IMR-90 (cell line): ENCODE data around the gene RASSF4. TPM values are rescaled to one million over a fixed set of nuclear protein-coding genes. Genes with fewer than 3 reads are reported as not detected.

ENCODE experiments used
- ATAC-seq: fragments of 200-7000 bp; cut with Tn5 transposase; 2 replicates; pipeline ENCODE4 v1.9.1; 2020; ENCODE audit warnings: low read depth, mild to moderate bottlenecking, moderate library complexity
- BruUV-seq: library from RNA; stranded (reverse); fragments of 400-500 nt; replicated peaks from 2 replicates; lab custom pipeline; 2021; lab: Mats Ljungman, UMichigan
- CTCF ChIA-PET: fragments of 300-600 bp; formaldehyde crosslinking; extraction: SDS; loops from one replicate; lab custom pipeline; 2021; ENCODE audit warnings: antibody characterized with exemption; lab: Yijun Ruan, JAX
- POLR2A ChIA-PET: fragments of 300-600 bp; sonication (Branson Sonifier 250); formaldehyde crosslinking; loops from one replicate; lab custom pipeline; 2022; ENCODE audit warnings: antibody characterized with exemption; ENCODE audit not compliant: unreplicated experiment; lab: Charles Lee
- DNase-seq: peaks from one replicate; pipeline ENCODE4 v3.0.0; 2013
- H2AFZ ChIP-seq: replicated peaks from 2 replicates; pipeline ENCODE3; 2013; ENCODE audit warnings: low read length, mild to moderate bottlenecking; ENCODE audit not compliant: poor library complexity
- H2AK5ac ChIP-seq: 2 replicates; pipeline ENCODE4 v1.6.1; 2013; ENCODE audit warnings: low read depth, low read length, inconsistent platforms
- H2AK9ac ChIP-seq: replicated peaks from 2 replicates; pipeline ENCODE3; 2013; ENCODE audit warnings: mild to moderate bottlenecking, low read depth, low read length, moderate library complexity; ENCODE audit not compliant: poor library complexity
- H2BK120ac ChIP-seq: 2 replicates; pipeline ENCODE4 v1.6.1; 2013; ENCODE audit warnings: low read depth, low read length, inconsistent platforms
- H2BK15ac ChIP-seq: 3 replicates; pipeline ENCODE4 v1.6.1; 2013; ENCODE audit warnings: low read depth, low read length, inconsistent platforms
- H2BK20ac ChIP-seq: 2 replicates; pipeline ENCODE4 v1.6.1; 2013; ENCODE audit warnings: low read depth, mild to moderate bottlenecking, inconsistent platforms, low read length, moderate library complexity
- H2BK5ac ChIP-seq: 2 replicates; pipeline ENCODE4 v1.6.1; 2013; ENCODE audit warnings: mild to moderate bottlenecking, low read depth, low read length, inconsistent platforms; ENCODE audit not compliant: poor library complexity, severe bottlenecking
- H3K14ac ChIP-seq: replicated peaks from 2 replicates; pipeline ENCODE4 v1.6.1; 2013; ENCODE audit warnings: low read depth, low read length, inconsistent platforms
- H3K18ac ChIP-seq: 2 replicates; pipeline ENCODE4 v1.6.1; 2013; ENCODE audit warnings: low read depth, low read length, control low read depth
- H3K23ac ChIP-seq: 2 replicates; pipeline ENCODE4 v1.6.1; 2013; ENCODE audit warnings: low read depth, low read length, inconsistent platforms
- H3K27ac ChIP-seq: 2 replicates; pipeline ENCODE4 v1.5.1; 2013; ENCODE audit warnings: mild to moderate bottlenecking, control low read depth, low read length; ENCODE audit not compliant: insufficient read depth
- H3K27me3 ChIP-seq: 2 replicates; pipeline ENCODE4 v1.6.1; 2013; ENCODE audit warnings: low read length; ENCODE audit not compliant: control insufficient read depth, insufficient read depth
- H3K36me3 ChIP-seq: 2 replicates; pipeline ENCODE4 v1.6.1; 2013; ENCODE audit warnings: low read length, mixed read lengths; ENCODE audit not compliant: control insufficient read depth, insufficient read depth
- H3K4ac ChIP-seq: 2 replicates; pipeline ENCODE4 v1.6.1; 2013; ENCODE audit warnings: low read depth, low read length, inconsistent platforms
- H3K4me1 ChIP-seq: 2 replicates; pipeline ENCODE4 v1.6.1; 2013; ENCODE audit warnings: low read length, mixed read lengths; ENCODE audit not compliant: control insufficient read depth, insufficient read depth
- H3K4me2 ChIP-seq: 2 replicates; pipeline ENCODE4 v1.6.1; 2013; ENCODE audit warnings: low read depth, mild to moderate bottlenecking, control low read depth, low read length, moderate library complexity
- H3K4me3 ChIP-seq: 2 replicates; pipeline ENCODE4 v1.5.1; 2013; ENCODE audit warnings: low read depth, mild to moderate bottlenecking, control low read depth, low read length, moderate library complexity; ENCODE audit not compliant: insufficient read depth
- H3K56ac ChIP-seq: 2 replicates; pipeline ENCODE4 v1.6.1; 2013; ENCODE audit warnings: low read length, inconsistent platforms; ENCODE audit not compliant: insufficient read depth; ENCODE audit errors: extremely low read depth
- H3K79me1 ChIP-seq, 2 experiments: 2 replicates each; pipeline ENCODE4 v1.6.1; 2013; ENCODE audit warnings: low read length in 2 of 2, inconsistent platforms in 1 of 2, low read depth in 1 of 2
- H3K9ac ChIP-seq: 2 replicates; pipeline ENCODE4 v1.6.1; 2013; ENCODE audit warnings: low read depth, low read length, control low read depth
- H3K9me1 ChIP-seq: 2 replicates; pipeline ENCODE4 v1.6.1; 2013; ENCODE audit warnings: low read length, inconsistent platforms; ENCODE audit not compliant: insufficient read depth
- H3K9me3 ChIP-seq: 2 replicates; pipeline ENCODE4 v1.6.1; 2013; ENCODE audit warnings: low read length; ENCODE audit not compliant: control insufficient read depth, insufficient read depth
- H4K20me1 ChIP-seq: 2 replicates; pipeline ENCODE4 v1.6.1; 2013; ENCODE audit warnings: low read length, inconsistent platforms; ENCODE audit not compliant: insufficient read depth
- H4K5ac ChIP-seq: 2 replicates; pipeline ENCODE4 v1.6.1; 2013; ENCODE audit warnings: mild to moderate bottlenecking, low read depth, low read length, control low read depth
- H4K8ac ChIP-seq, 2 experiments: 2 replicates each; pipeline ENCODE4 v1.6.1; 2013; ENCODE audit warnings: low read depth in 2 of 2, low read length in 2 of 2, control low read depth in 1 of 2, inconsistent platforms in 1 of 2
- H4K91ac ChIP-seq: 2 replicates; pipeline ENCODE4 v1.6.1; 2013; ENCODE audit warnings: low read depth, low read length, inconsistent platforms; ENCODE audit not compliant: insufficient read depth
- BHLHE40 ChIP-seq: fragments of 150-350 bp; IDR thresholded peaks from 2 replicates; pipeline ENCODE4 v1.6.1; 2016; ENCODE audit warnings: mild to moderate bottlenecking, low read depth, low read length
- CEBPB ChIP-seq: IDR thresholded peaks from 2 replicates; pipeline ENCODE4 v1.6.1; 2012; ENCODE audit warnings: low read depth, low read length, improper control_type of control experiment
- CHD1 ChIP-seq: IDR thresholded peaks from 2 replicates; pipeline ENCODE4 v1.6.1; 2012; ENCODE audit warnings: low read depth, low read length, improper control_type of control experiment
- FOS ChIP-seq: fragments of 150-350 bp; IDR thresholded peaks from 2 replicates; pipeline ENCODE4 v1.6.1; 2016; ENCODE audit warnings: low read depth, low read length
- MAFK ChIP-seq: IDR thresholded peaks from 2 replicates; pipeline ENCODE4 v1.6.1; 2012; ENCODE audit warnings: low read depth, low read length, improper control_type of control experiment
- MAZ ChIP-seq: IDR thresholded peaks from 2 replicates; pipeline ENCODE4 v1.6.1; 2012; ENCODE audit warnings: low read depth, mild to moderate bottlenecking, low read length, improper control_type of control experiment, moderate library complexity, borderline replicate concordance
- MXI1 ChIP-seq: IDR thresholded peaks from 2 replicates; pipeline ENCODE4 v1.6.1; 2012; ENCODE audit warnings: low read depth, mild to moderate bottlenecking, low read length, moderate library complexity, borderline replicate concordance
- NFE2L2 ChIP-seq: fragments of 150-350 bp; IDR thresholded peaks from 2 replicates; pipeline ENCODE4 v1.6.1; 2016; ENCODE audit warnings: low read depth, mild to moderate bottlenecking, low read length
- POLR2A ChIP-seq: IDR thresholded peaks from 2 replicates; pipeline ENCODE4 v1.6.1; 2012; ENCODE audit warnings: mild to moderate bottlenecking, low read depth, low read length
- RAD21 ChIP-seq: IDR thresholded peaks from 2 replicates; pipeline ENCODE4 v1.6.1; 2012; ENCODE audit warnings: low read length, improper control_type of control experiment
- RCOR1 ChIP-seq: IDR thresholded peaks from 2 replicates; pipeline ENCODE4 v1.6.1; 2012; ENCODE audit warnings: mild to moderate bottlenecking, low read length, improper control_type of control experiment; ENCODE audit not compliant: insufficient replicate concordance
- RFX5 ChIP-seq: IDR thresholded peaks from 2 replicates; pipeline ENCODE4 v1.8.0; 2012; ENCODE audit warnings: low read depth, mild to moderate bottlenecking, low read length, moderate library complexity
- SMC3 ChIP-seq: fragments of 150-350 bp; IDR thresholded peaks from 2 replicates; pipeline ENCODE4 v1.6.1; 2016; ENCODE audit warnings: low read depth, mild to moderate bottlenecking, antibody characterized with exemption, low read length, moderate library complexity
- WGBS, 2 experiments: methylation state at CpG; one replicate each; pipeline versions ENCODE4 v1.1.5 to v1.1.7; 2013; ENCODE audit warnings: missing lambda C conversion rate in 2 of 2; ENCODE audit not compliant: insufficient read length in 1 of 2; ENCODE audit errors: extremely low coverage in 2 of 2; 5-methylcytosine and 5-hydroxymethylcytosine counted together
- dilution Hi-C: fragments of 300-500 bp; cut with HindIII; formaldehyde crosslinking; loops from one replicate; pipeline ENCODE4 v1.14.3; 2018; ENCODE audit warnings: low sequenced_read_pairs; ENCODE audit not compliant: unreplicated experiment
- in situ Hi-C: fragments of 300-500 bp; cut with MboI; formaldehyde crosslinking; loops from 3 replicates; pipeline ENCODE4 v1.14.3; 2019; ENCODE audit warnings: low sequenced_read_pairs, inconsistent platforms, mixed read lengths
- intact Hi-C: fragments of 100-400 bp; cut with micrococcal nuclease; formaldehyde crosslinking; loops from 2 replicates; pipeline ENCODE4 v1.10.0; 2022
- polyA plus RNA-seq, 3 experiments: library from polyadenylated mRNA; depleted of rRNA; stranded (reverse); fragments of >200 nt; gene quantifications; 2 replicates each; pipeline ENCODE4 v1.2.3, GENCODE V29; 2012; ENCODE audit warnings: low replicate concordance in 1 of 3
- total RNA-seq: library from RNA; depleted of rRNA; stranded (reverse); fragments of >200 nt; gene quantifications from 2 replicates; pipeline ENCODE4 v1.2.3, GENCODE V29; 2012
- TF ChIP-seq, protein P1 (sequence below): fragments of 150-350 bp; IDR thresholded peaks from 2 replicates; pipeline ENCODE4 v1.6.1; 2016; ENCODE audit warnings: low read depth, mild to moderate bottlenecking, low read length, moderate library complexity, borderline replicate concordance
- TF ChIP-seq, protein P2 (sequence below): conservative IDR thresholded peaks from 2 replicates; pipeline ENCODE4 v1.5.1; 2012; ENCODE audit warnings: mild to moderate bottlenecking, low read depth, low read length, improper control_type of control experiment
- TF ChIP-seq, protein P3 (sequence below): fragments of 150-350 bp; IDR thresholded peaks from 2 replicates; pipeline ENCODE4 v1.6.1; 2017; ENCODE audit warnings: mild to moderate bottlenecking, antibody characterized with exemption, low read length, low read depth

Gene RASSF4
- total and polyA plus RNA-seq, 2 of the 4 experiments (the other 2 are of a cell fraction) = 5.9 to 8.6 TPM

DNA sequence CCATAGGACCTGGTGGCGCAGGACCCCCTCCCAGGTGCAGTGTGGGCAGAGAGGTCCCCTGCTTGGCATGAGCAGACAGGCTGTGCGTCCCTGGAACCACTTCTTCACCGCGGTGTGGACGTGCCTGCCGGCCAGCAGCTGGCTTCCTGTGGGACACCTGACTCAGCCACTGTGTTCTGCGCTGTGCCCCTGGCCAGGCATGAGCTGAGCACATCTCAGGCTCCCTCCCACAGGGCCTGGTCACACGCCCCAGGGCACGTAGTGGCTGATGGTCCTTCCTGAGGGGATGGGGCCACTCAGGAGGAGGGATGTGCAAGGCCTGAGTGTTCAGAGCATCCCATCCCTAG lies 22.5 kb downstream of the RASSF4 start:
- in situ Hi-C loops = loop anchor here (25.0 kb wide), 4 partner anchors 1030 to 1845 kb away; partner anchors contain the start of genes CSGALNACT2 and HNRNPF
- peak overlapping the region; percentile 92 for H2BK120ac ChIP-seq
- no peaks in the 10 kb centered on the region for H4K20me1 ChIP-seq
- ChIA-PET POLR2A (no interaction called here), CTCF (no interaction called here)
- H4K91ac ChIP-seq = peak overlapping the region; percentile 97
- no TSS peak for BruUV-seq
- no peak overlapping the region for H3K56ac ChIP-seq
- no peak for ATAC-seq
- H3K14ac ChIP-seq = peak overlapping the region; percentile 73
- H2AFZ ChIP-seq = peak overlapping the region; percentile 72
- H4K5ac ChIP-seq = peak overlapping the region; percentile 96
- peak overlapping the region; percentile 52 for H3K9ac ChIP-seq
- peak overlapping the region; percentile 80; the same call in 2 of the 3 replicates for H2BK15ac ChIP-seq
- H3K4ac ChIP-seq = peak overlapping the region; percentile 87
- 100% methylated on average over 3 of the region's 9 CpGs; no CpG with 5 or more reads in 1 of the 2 experiments for WGBS, 2 experiments
- no peak overlapping the region for H3K4me2 ChIP-seq
- peak overlapping the region; percentile 90 for H4K8ac ChIP-seq
- dilution Hi-C loops = no loop called here
- intact Hi-C loops = no loop called here
- H3K27ac ChIP-seq = peak overlapping the region; percentile 98
- DNase-seq = no peak
- H2BK20ac ChIP-seq = peak overlapping the region; percentile 98
- H2AK5ac ChIP-seq = peak overlapping the region; percentile 94
- no peak overlapping the region for H3K4me3 ChIP-seq
- H3K9me3 ChIP-seq = no peaks in the 10 kb centered on the region
- H3K23ac ChIP-seq = peak overlapping the region; percentile 57
- no peak for TF ChIP-seq CEBPB
- no peak for TF ChIP-seq MAFK
- TF ChIP-seq RCOR1 = no peak
- TF ChIP-seq, protein P1, sequence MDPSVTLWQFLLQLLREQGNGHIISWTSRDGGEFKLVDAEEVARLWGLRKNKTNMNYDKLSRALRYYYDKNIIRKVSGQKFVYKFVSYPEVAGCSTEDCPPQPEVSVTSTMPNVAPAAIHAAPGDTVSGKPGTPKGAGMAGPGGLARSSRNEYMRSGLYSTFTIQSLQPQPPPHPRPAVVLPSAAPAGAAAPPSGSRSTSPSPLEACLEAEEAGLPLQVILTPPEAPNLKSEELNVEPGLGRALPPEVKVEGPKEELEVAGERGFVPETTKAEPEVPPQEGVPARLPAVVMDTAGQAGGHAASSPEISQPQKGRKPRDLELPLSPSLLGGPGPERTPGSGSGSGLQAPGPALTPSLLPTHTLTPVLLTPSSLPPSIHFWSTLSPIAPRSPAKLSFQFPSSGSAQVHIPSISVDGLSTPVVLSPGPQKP = no peak
- no peak for TF ChIP-seq NFE2L2
- no peak for TF ChIP-seq SMC3
- TF ChIP-seq FOS = no peak
- no peak for TF ChIP-seq MXI1
- no peak for TF ChIP-seq MAZ
- no peak for TF ChIP-seq CHD1
- TF ChIP-seq, protein P2, sequence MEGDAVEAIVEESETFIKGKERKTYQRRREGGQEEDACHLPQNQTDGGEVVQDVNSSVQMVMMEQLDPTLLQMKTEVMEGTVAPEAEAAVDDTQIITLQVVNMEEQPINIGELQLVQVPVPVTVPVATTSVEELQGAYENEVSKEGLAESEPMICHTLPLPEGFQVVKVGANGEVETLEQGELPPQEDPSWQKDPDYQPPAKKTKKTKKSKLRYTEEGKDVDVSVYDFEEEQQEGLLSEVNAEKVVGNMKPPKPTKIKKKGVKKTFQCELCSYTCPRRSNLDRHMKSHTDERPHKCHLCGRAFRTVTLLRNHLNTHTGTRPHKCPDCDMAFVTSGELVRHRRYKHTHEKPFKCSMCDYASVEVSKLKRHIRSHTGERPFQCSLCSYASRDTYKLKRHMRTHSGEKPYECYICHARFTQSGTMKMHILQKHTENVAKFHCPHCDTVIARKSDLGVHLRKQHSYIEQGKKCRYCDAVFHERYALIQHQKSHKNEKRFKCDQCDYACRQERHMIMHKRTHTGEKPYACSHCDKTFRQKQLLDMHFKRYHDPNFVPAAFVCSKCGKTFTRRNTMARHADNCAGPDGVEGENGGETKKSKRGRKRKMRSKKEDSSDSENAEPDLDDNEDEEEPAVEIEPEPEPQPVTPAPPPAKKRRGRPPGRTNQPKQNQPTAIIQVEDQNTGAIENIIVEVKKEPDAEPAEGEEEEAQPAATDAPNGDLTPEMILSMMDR = no peak
- no peak for TF ChIP-seq RFX5
- TF ChIP-seq, protein P3, sequence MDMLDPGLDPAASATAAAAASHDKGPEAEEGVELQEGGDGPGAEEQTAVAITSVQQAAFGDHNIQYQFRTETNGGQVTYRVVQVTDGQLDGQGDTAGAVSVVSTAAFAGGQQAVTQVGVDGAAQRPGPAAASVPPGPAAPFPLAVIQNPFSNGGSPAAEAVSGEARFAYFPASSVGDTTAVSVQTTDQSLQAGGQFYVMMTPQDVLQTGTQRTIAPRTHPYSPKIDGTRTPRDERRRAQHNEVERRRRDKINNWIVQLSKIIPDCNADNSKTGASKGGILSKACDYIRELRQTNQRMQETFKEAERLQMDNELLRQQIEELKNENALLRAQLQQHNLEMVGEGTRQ = no peak
- TF ChIP-seq BHLHE40 = no peak
- TF ChIP-seq POLR2A = no peak
- no peak for TF ChIP-seq RAD21
- peak overlapping the region; percentile 88 for H2AK9ac ChIP-seq
- H3K9me1 ChIP-seq = peaks cover 51% of the 10 kb centered on the region
- H3K79me1 ChIP-seq = peaks cover under 1 to 44% of the 10 kb centered on the region in 2 experiments; a peak in 3 of 4 replicates
- H2BK5ac ChIP-seq = peak overlapping the region; percentile 97
- H3K18ac ChIP-seq = peak overlapping the region; percentile 94
- peaks cover 70% of the 10 kb centered on the region for H3K4me1 ChIP-seq
- no peaks in the 10 kb centered on the region for H3K27me3 ChIP-seq
- H3K36me3 ChIP-seq = peaks cover 9% of the 10 kb centered on the region; the same call in 1 of the 2 replicates
